ENCODE measurements around the gene NRG2. TPM values are rescaled to one million over a fixed set of nuclear protein-coding genes. Genes with fewer than 3 reads are reported as not detected.
A peak's percentile ranks its signal among the peaks of the same experiment; 100 is the strongest.

The NRG2 gene
- total RNA-seq, 1 donor from 2014 or later: under 0.01 TPM

- Histone ChIP-seq H3K36me3 (ENCODE audit: control insufficient read depth, insufficient read depth, low read length) (no peaks in the 10 kb centered on the region), H3K27me3 (ENCODE audit: control insufficient read depth, insufficient read depth, low read length) (peaks cover 2% of the 10 kb centered on the region), H3K4me3 (ENCODE audit: low read depth, low read length) (no peak overlapping the region)
- DNase-seq (ENCODE audit: low read depth) (no peak), FAIRE-seq (no peak)
- TF ChIP-seq CTCF (IDR thresholded peaks at IDR 0.05; ENCODE audit: insufficient read depth, low read length, severe bottlenecking): no peak
These were observed 193.6 kb downstream of the NRG2 start for GRCh38 chr5:139849501-139849900.

- DNase-seq (ENCODE audit: low read depth): no peak
- no peak for TF ChIP-seq CTCF (IDR thresholded peaks at IDR 0.05; ENCODE audit: insufficient read depth, low read length, severe bottlenecking)
- Histone ChIP-seq H3K36me3 (ENCODE audit: control insufficient read depth, insufficient read depth, low read length) (no peaks in the 10 kb centered on the region), H3K27me3 (ENCODE audit: control insufficient read depth, insufficient read depth, low read length) (peaks cover 2% of the 10 kb centered on the region), H3K4me3 (ENCODE audit: low read depth, low read length) (peak overlapping the region; percentile 26)
- peak; percentile 93 for FAIRE-seq
These were observed 194.5 kb downstream of the NRG2 start for GRCh38 chr5:139848508-139849100.

GRCh38 chr5:139847790-139848507 lies 195.2 kb downstream of the NRG2 start:
- DNase-seq (ENCODE audit: low read depth): peak; percentile 26
- H3K36me3 ChIP-seq (ENCODE audit: control insufficient read depth, insufficient read depth, low read length): no peaks in the 10 kb centered on the region
- no peak for TF ChIP-seq CTCF (IDR thresholded peaks at IDR 0.05; ENCODE audit: insufficient read depth, low read length, severe bottlenecking)
- H3K27me3 ChIP-seq (ENCODE audit: control insufficient read depth, insufficient read depth, low read length): peaks cover 2% of the 10 kb centered on the region
- no peak for FAIRE-seq
- peak overlapping the region; percentile 28 for H3K4me3 ChIP-seq (ENCODE audit: low read depth, low read length)

- TF ChIP-seq CTCF (IDR thresholded peaks at IDR 0.05; ENCODE audit: insufficient read depth, low read length, severe bottlenecking): no peak
- FAIRE-seq (no peak), DNase-seq (ENCODE audit: low read depth) (no peak)
- Histone ChIP-seq H3K4me3 (ENCODE audit: low read depth, low read length) (no peak overlapping the region), H3K27me3 (ENCODE audit: control insufficient read depth, insufficient read depth, low read length) (peaks cover 5% of the 10 kb centered on the region), H3K36me3 (ENCODE audit: control insufficient read depth, insufficient read depth, low read length) (no peaks in the 10 kb centered on the region)
These were observed 196.0 kb downstream of the NRG2 start for GRCh38 chr5:139847091-139847490.

GRCh38 chr5:139845846-139846681 lies 197.0 kb downstream of the NRG2 start:
- TF ChIP-seq CTCF (IDR thresholded peaks at IDR 0.05; ENCODE audit: insufficient read depth, low read length, severe bottlenecking): no peak
- DNase-seq (ENCODE audit: low read depth): no peak
- Histone ChIP-seq H3K36me3 (ENCODE audit: control insufficient read depth, insufficient read depth, low read length) (no peaks in the 10 kb centered on the region), H3K4me3 (ENCODE audit: low read depth, low read length) (no peak overlapping the region), H3K27me3 (ENCODE audit: control insufficient read depth, insufficient read depth, low read length) (peaks cover 5% of the 10 kb centered on the region)
- no peak for FAIRE-seq

All from bronchial epithelial cell (primary cell).